Activated CD4-positive, alpha-beta T cell treated with anti-CD3 and anti-CD28 coated beads for 36 hours (primary cell): ENCODE measurements around the gene GALNT4. TPM values are rescaled to one million over a fixed set of nuclear protein-coding genes. Genes with fewer than 3 reads are reported as not detected.
A peak's percentile ranks its signal among the peaks of the same experiment; 100 is the strongest.

Experiments used
- ATAC-seq: fragments of 200-7000 bp; cut with Tn5 transposase; one replicate; pipeline ENCODE4 v1.10.0; 2021; ENCODE audit warnings: mild to moderate bottlenecking, moderate library complexity
- CTCF ChIA-PET: fragments of 350-600 bp; sonication (Branson Sonifier 250); formaldehyde crosslinking; loops from one replicate; lab custom pipeline; 2021; ENCODE audit warnings: antibody characterized with exemption; lab: Charles Lee
- POLR2A ChIA-PET: fragments of 350-600 bp; sonication (Branson Sonifier 250); formaldehyde crosslinking; loops from one replicate; lab custom pipeline; 2021; ENCODE audit warnings: antibody characterized with exemption, inconsistent platforms; lab: Charles Lee
- DNase-seq: peaks from one replicate; pipeline ENCODE4 v3.0.0-alpha.2; 2020
- H3K27ac Mint-ChIP-seq: one replicate; pipeline ENCODE4 v1.8.0; 2021; ENCODE audit warnings: mixed read lengths
- H3K27me3 Mint-ChIP-seq: one replicate; pipeline ENCODE4 v1.8.0; 2021; ENCODE audit warnings: mixed read lengths
- H3K36me3 Mint-ChIP-seq: one replicate; pipeline ENCODE4 v1.8.0; 2021; ENCODE audit warnings: low read depth, mixed read lengths
- H3K4me1 Mint-ChIP-seq: one replicate; pipeline ENCODE4 v1.8.0; 2021; ENCODE audit warnings: mixed read lengths
- H3K4me3 Mint-ChIP-seq: one replicate; pipeline ENCODE4 v1.8.0; 2021; ENCODE audit warnings: mild to moderate bottlenecking, moderate library complexity, mixed read lengths
- H3K9me3 Mint-ChIP-seq: one replicate; pipeline ENCODE4 v1.8.0; 2021; ENCODE audit warnings: low read depth, mixed read lengths
- intact Hi-C, 2 experiments: fragments of 100-400 bp; cut with DNase I in 1 of 2; cut with micrococcal nuclease in 1 of 2; formaldehyde crosslinking; loops; one replicate each; pipeline versions ENCODE4 v1.14.2 to v1.15.1; 2022 to 2024; cut with DNase I, micrococcal nuclease
- total RNA-seq, 2 experiments: library from RNA; stranded (reverse); gene quantifications; one replicate each; pipeline ENCODE4 v1.2.3, GENCODE V29; 2021

Gene GALNT4
- total RNA-seq, 2 experiments from 2014 or later: 3.0 to 4.6 TPM

GRCh38 chr12:89529738-89530137 is 5.1 kb upstream of the GALNT4 start:
- Mint-ChIP-seq H3K9me3 (no peaks in the 10 kb centered on the region), H3K4me3 (no peak overlapping the region), H3K27me3 (no peaks in the 10 kb centered on the region), H3K36me3 (no peaks in the 10 kb centered on the region), H3K27ac (no peak overlapping the region), H3K4me1 (peaks cover 19% of the 10 kb centered on the region)
- intact Hi-C loops: loop anchor here (1.0 to 5.0 kb wide), 5 partner anchors 282 to 512 kb away; no protein-coding TSS in a partner anchor
- DNase-seq (no peak), ATAC-seq (no peak)
- ChIA-PET CTCF (interaction anchor here (0.5 to 6.2 kb wide), 9 partner anchors 50 to 1031 kb away, joined by 3 to 41 read pairs (median 5); no protein-coding TSS in a partner anchor), POLR2A (no interaction called here)

GRCh38 chr12:89528434-89528833 is 3.8 kb upstream of the GALNT4 start:
- no peak overlapping the region for H3K27ac Mint-ChIP-seq
- ChIA-PET POLR2A (interaction anchor here (0.6 kb wide), 1 partner anchor 462 kb away, joined by 5 read pairs; no protein-coding TSS in a partner anchor), CTCF (interaction anchor here (0.6 to 7.3 kb wide), 12 partner anchors 15 to 511 kb away, joined by 3 to 45 read pairs (median 6); no protein-coding TSS in a partner anchor)
- H3K36me3 Mint-ChIP-seq: peaks cover 12% of the 10 kb centered on the region
- no peak for DNase-seq
- intact Hi-C loops: loop anchor here (5.0 kb wide), 3 partner anchors 281 to 486 kb away; no protein-coding TSS in a partner anchor
- H3K4me1 Mint-ChIP-seq: peaks cover 27% of the 10 kb centered on the region
- no peaks in the 10 kb centered on the region for H3K9me3 Mint-ChIP-seq
- no peak for ATAC-seq
- H3K27me3 Mint-ChIP-seq: no peaks in the 10 kb centered on the region
- H3K4me3 Mint-ChIP-seq: no peak overlapping the region

- CTCF ChIA-PET: interaction anchor here (0.6 to 7.3 kb wide), 9 partner anchors 31 to 509 kb away, joined by 3 to 45 read pairs (median 13); no protein-coding TSS in a partner anchor
- H3K4me3 Mint-ChIP-seq: peak within 1 kb of the TSS; percentile 81
Observed at GRCh38 chr12:89525824-89526770, 1.5 kb upstream of the GALNT4 start, which contains the start of gene POC1B. TSS of gene POC1B (minus strand) at chr12:89526047. CDS start at chr12:89525895, 152 bp downstream.

GRCh38 chr12:89525305-89525823 is 768 bp upstream of the GALNT4 start:
- CTCF ChIA-PET: interaction anchor here (0.7 to 7.3 kb wide), 9 partner anchors 27 to 1294 kb away, joined by 3 to 45 read pairs (median 13); no protein-coding TSS in a partner anchor
- POLR2A ChIA-PET: interaction anchor here (0.6 to 2.9 kb wide), 5 partner anchors 31 to 506 kb away, joined by 3 to 9 read pairs (median 4); partner anchors contain the start of gene DUSP6
- peak; percentile 72 for DNase-seq
- Mint-ChIP-seq H3K27me3 (no peaks in the 10 kb centered on the region), H3K4me3 (peak overlapping the region; percentile 81), H3K4me1 (peaks cover 52% of the 10 kb centered on the region), H3K36me3 (peaks cover 31% of the 10 kb centered on the region), H3K9me3 (no peaks in the 10 kb centered on the region), H3K27ac (peak overlapping the region; percentile 83)
- ATAC-seq: peak; percentile 24
- intact Hi-C loops: loop anchor here (1.0 to 5.0 kb wide), 6 partner anchors 173 to 1383 kb away; partner anchors contain the start of genes CEP290 (in 1 of the 2), DUSP6 (in 1 of the 2) and TMTC3 (in 1 of the 2)

More at GRCh38 chr12:89525824-89526770, 1.5 kb upstream of the GALNT4 start, which contains the start of gene POC1B:
- Mint-ChIP-seq H3K27me3 (no peaks in the 10 kb centered on the region), H3K4me1 (peaks cover 48% of the 10 kb centered on the region), H3K27ac (peak within 1 kb of the TSS; percentile 94), H3K36me3 (peaks cover 31% of the 10 kb centered on the region), H3K9me3 (no peaks in the 10 kb centered on the region)
- intact Hi-C loops: loop anchor here (1.0 to 5.0 kb wide), 12 partner anchors 56 to 1383 kb away; partner anchors contain the start of genes DUSP6 (in 2 of the 2), CEP290 (in 1 of the 2) and TMTC3 (in 1 of the 2)
- POLR2A ChIA-PET: interaction anchor here (0.6 to 2.9 kb wide), 3 partner anchors 32 to 506 kb away, joined by 3 to 9 read pairs (median 7); no protein-coding TSS in a partner anchor
- DNase-seq (peak; percentile 85), ATAC-seq (peak; percentile 75)

- POLR2A ChIA-PET: interaction anchor here (0.8 to 2.9 kb wide), 3 partner anchors 30 to 183 kb away, joined by 3 to 9 read pairs (median 3); partner anchors contain the start of gene DUSP6
- H3K4me1 Mint-ChIP-seq: peaks cover 50% of the 10 kb centered on the region
Observed at GRCh38 chr12:89523843-89524540, 604 bp downstream of the GALNT4 start.

GRCh38 chr12:89523393-89523792 is 1.2 kb downstream of the GALNT4 start:
- POLR2A ChIA-PET: no interaction called here
- Mint-ChIP-seq H3K27ac (peak overlapping the region; percentile 94), H3K9me3 (no peaks in the 10 kb centered on the region), H3K27me3 (no peaks in the 10 kb centered on the region), H3K36me3 (peaks cover 31% of the 10 kb centered on the region), H3K4me3 (peak overlapping the region; percentile 81), H3K4me1 (peaks cover 53% of the 10 kb centered on the region)
- intact Hi-C loops: loop anchor here in 1 of 2 experiments (5.0 kb wide), 1 partner anchor 361 kb away; no protein-coding TSS in a partner anchor
- CTCF ChIA-PET: interaction anchor here (0.6 to 7.3 kb wide), 6 partner anchors 30 to 581 kb away, joined by 3 to 45 read pairs (median 4); no protein-coding TSS in a partner anchor
- DNase-seq (no peak), ATAC-seq (no peak)

More at GRCh38 chr12:89523843-89524540, 604 bp downstream of the GALNT4 start:
- no peak for DNase-seq
- Mint-ChIP-seq H3K9me3 (no peaks in the 10 kb centered on the region), H3K36me3 (peaks cover 31% of the 10 kb centered on the region), H3K27me3 (no peaks in the 10 kb centered on the region), H3K4me3 (peak overlapping the region; percentile 81), H3K27ac (peak overlapping the region; percentile 94)
- no peak for ATAC-seq
- CTCF ChIA-PET: interaction anchor here (0.8 to 7.3 kb wide), 11 partner anchors 11 to 579 kb away, joined by 3 to 45 read pairs (median 4); no protein-coding TSS in a partner anchor
- intact Hi-C loops: loop anchor here (1.0 to 5.0 kb wide), 8 partner anchors 29 to 1381 kb away; partner anchors contain the start of genes CEP290 (in 1 of the 2), DUSP6 (in 1 of the 2) and TMTC3 (in 1 of the 2)

- Mint-ChIP-seq H3K4me1 (peaks cover 46% of the 10 kb centered on the region), H3K9me3 (no peaks in the 10 kb centered on the region), H3K4me3 (peak overlapping the region; percentile 46), H3K36me3 (peaks cover 33% of the 10 kb centered on the region), H3K27ac (no peak overlapping the region), H3K27me3 (no peaks in the 10 kb centered on the region)
- DNase-seq: no peak
- ATAC-seq: no peak
- CTCF ChIA-PET: interaction anchor here (0.8 to 7.3 kb wide), 7 partner anchors 19 to 483 kb away, joined by 3 to 45 read pairs (median 4); no protein-coding TSS in a partner anchor
- POLR2A ChIA-PET: interaction anchor here (0.7 kb wide), 1 partner anchor 360 kb away, joined by 3 read pairs; no protein-coding TSS in a partner anchor
- intact Hi-C loops: loop anchor here in 1 of 2 experiments (5.0 kb wide), 1 partner anchor 359 kb away; no protein-coding TSS in a partner anchor
Observed at GRCh38 chr12:89521364-89522223, 3.0 kb downstream of the GALNT4 start.

GRCh38 chr12:89517720-89518119 is 6.9 kb downstream of the GALNT4 start:
- peaks cover 28% of the 10 kb centered on the region for H3K4me1 Mint-ChIP-seq
- peaks cover 13% of the 10 kb centered on the region for H3K36me3 Mint-ChIP-seq
- ATAC-seq: no peak
- H3K27me3 Mint-ChIP-seq: no peaks in the 10 kb centered on the region
- ChIA-PET CTCF (interaction anchor here (0.8 kb wide), 1 partner anchor 501 kb away, joined by 3 read pairs; no protein-coding TSS in a partner anchor), POLR2A (no interaction called here)
- no peak overlapping the region for H3K27ac Mint-ChIP-seq
- H3K9me3 Mint-ChIP-seq: no peaks in the 10 kb centered on the region
- no peak overlapping the region for H3K4me3 Mint-ChIP-seq
- no peak for DNase-seq
- intact Hi-C loops: no loop called here

- ATAC-seq (no peak), DNase-seq (no peak)
- POLR2A ChIA-PET: no interaction called here
- H3K27me3 Mint-ChIP-seq: no peaks in the 10 kb centered on the region
- H3K36me3 Mint-ChIP-seq: peaks cover 6% of the 10 kb centered on the region
- peaks cover 20% of the 10 kb centered on the region for H3K4me1 Mint-ChIP-seq
- intact Hi-C loops: no loop called here
- no peak overlapping the region for H3K27ac Mint-ChIP-seq
- CTCF ChIA-PET: interaction anchor here (0.5 to 0.6 kb wide), 2 partner anchors 1259 to 1467 kb away, joined by 3 to 4 read pairs; no protein-coding TSS in a partner anchor
- no peaks in the 10 kb centered on the region for H3K9me3 Mint-ChIP-seq
- H3K4me3 Mint-ChIP-seq: no peak overlapping the region
Observed at GRCh38 chr12:89516633-89517032, 8.0 kb downstream of the GALNT4 start.
